Fibroblast of gingiva (primary cell): ENCODE measurements around the gene HINT2.
A peak's percentile ranks its signal among the peaks of the same experiment; 100 is the strongest.

Experiments used
- DNase-seq: peaks from one replicate; pipeline ENCODE4 v3.0.0-alpha.2; 2011; ENCODE audit warnings: low read depth

HINT2 gene

DNA sequence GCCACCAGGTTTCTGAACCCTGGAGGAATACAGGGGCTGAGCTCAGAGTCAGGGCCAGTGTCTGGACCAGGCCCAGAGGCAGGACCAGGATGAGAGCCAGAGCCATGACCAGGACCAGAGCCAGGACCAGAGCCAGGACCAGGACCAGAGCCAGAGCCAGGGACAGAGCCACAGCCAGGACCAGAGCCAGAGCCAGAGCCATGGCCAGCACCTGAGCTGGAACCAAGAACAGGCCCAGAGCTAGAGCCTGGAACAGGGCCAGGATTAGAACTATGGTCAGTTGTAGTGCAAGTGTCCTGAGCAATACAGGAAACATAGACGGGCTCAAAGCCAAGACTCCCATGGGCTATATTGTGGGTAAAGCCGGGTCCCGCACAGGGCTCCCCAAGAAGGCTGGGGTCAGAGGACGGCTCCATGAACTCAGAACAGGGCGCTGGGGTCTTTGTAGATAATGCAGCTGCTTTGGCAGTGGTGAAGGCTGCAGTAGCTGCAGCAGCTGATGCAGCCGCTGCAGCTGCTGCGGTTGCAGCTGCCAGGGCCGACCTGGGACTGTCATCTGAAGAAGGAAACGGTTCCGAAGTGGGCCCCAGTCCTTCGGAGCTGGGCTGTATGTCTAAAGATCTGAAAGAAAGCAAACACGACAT lies 3.3 kb downstream of the HINT2 start:
- no peak for DNase-seq

DNA sequence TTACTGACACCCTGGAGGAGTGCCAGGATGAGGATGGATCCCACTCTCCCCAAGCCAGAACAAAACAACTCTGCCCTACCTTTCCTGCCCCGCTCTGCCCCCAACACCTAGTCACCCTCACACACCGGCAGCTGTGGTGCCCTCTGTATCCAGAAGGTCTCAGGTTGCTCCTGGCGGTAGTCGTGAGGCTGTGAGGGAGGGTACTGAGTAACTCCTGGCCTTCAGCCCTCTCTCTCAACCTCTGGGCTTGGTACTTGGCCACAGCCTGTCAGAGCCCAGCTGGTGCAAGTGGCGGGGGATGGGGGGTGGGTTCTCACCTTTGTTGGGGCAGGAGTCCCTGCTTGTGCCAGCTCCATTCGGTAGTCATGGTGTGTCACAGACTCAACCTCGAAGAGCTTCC lies 4.7 kb downstream of the HINT2 start:
- no peak for DNase-seq

DNA sequence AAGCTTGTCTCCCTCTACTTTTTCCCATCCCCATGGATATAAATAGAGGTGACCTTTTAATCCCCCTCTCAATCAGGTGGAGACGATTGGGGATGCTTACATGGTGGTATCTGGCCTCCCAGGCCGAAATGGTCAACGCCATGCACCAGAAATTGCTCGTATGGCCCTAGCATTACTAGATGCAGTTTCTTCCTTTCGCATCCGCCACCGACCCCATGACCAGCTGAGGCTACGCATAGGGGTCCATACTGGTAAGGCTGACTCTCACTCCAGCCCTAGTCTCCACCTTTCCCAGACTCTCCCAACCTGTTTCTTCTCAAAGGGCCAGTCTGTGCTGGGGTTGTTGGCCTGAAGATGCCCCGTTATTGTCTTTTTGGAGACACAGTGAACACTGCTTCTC lies 6.4 kb downstream of the HINT2 start:
- DNase-seq = no peak

DNA sequence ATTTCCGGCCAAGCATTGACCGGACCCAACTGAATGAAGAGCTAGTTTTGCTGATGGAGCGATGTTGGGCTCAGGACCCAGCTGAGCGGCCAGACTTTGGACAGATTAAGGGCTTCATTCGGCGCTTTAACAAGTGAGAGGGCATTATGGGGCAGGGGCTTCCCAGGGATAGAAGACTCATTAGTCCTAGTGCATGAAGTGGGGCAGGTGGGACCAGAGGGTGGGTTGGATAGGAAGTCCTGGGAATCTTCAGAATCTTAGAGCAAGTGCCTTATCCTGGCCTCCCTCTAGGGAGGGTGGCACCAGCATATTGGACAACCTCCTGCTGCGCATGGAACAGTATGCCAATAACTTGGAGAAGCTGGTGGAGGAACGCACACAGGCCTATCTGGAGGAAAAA lies 8.7 kb downstream of the HINT2 start:
- no peak for DNase-seq

DNA sequence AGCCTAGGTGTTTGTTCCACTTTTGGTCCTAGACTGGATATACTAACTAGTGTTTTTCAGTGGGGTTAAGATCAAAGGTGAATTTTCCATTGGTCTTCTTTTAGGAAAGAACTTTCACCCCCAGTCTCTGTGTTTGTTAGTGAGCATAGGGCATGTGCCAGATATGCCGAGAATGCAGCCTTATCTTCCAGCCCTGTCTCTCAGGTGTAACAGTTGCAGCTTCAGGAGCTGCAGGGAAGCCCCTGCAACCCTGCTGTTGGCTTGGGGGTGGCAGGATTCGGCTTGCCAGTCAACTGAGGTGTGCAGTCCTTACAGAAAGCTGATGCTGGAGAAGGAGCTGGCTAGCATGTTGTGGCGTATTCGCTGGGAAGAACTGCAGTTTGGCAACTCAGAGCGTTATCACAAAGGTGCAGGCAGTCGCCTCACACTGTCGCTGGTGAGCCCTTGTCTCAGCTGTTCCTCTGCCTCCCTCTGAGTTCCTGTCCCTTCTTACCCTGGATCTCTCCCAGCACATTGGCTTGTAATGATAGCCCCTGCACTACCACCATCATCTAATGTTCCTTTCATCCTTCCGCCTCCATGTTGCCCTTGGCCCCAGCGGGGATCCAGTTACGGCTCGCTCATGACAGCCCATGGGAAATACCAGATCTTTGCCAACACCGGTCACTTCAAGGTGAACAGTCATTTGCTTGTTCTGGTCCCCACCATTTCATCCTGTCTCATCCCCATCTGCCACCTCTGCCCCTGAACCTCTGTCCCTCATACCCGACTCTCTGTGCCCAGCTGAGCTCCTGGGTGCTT lies 13.3 kb downstream of the HINT2 start:
- DNase-seq = no peak

DNA sequence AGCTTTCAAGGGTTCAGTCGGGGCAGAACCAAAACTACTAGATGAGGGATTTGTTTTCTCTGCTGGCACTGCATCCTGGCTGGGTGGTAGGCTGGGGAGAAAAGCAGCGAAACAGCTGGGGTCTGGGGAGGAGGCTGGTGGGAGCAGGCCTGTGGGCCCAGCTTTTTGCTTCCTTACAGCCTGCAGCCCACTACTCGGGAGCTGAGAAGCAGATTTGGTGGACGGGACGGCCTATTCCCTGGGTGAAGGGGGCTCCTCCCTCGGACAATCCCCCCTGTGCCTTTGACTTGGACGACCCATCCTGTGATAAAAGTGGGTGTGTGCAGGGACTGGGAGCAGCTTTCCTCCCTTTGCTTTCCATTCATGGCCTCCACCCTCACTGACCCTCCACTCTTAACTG lies 14.3 kb downstream of the HINT2 start:
- no peak for DNase-seq

DNA sequence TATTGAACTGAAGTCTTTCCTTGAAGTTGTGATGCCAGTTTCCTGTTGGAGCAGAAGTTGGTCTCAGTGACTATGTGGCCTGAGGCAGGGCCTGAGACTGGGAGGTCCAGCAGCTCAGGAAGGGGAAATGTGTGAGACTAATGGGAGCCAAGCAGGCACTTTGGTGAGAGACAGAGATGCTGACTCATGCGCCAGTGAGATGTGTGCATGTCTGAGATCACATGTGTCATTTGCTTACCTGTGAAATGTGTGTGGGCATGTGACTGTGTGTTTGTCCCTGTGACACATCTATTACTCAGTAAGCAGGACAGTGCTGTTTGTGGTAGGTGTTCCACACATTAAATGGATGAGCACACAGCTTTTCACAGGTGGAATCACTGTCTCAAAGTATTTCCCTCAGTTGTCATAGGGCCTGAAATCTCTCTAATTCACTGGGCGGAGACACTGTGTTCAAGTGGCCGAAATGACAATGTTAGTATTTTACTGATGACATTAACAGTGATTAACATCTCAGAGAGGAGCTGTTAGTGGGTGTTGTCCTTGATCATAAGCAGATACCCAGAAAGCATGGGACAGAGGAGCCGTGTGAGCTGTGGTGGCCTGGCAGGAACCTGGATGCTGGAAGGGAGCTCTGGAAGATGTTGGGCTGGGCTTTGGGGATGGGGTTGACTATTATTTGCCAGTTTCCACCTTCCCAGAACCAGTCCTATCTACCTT lies 16.0 kb downstream of the HINT2 start:
- DNase-seq = no peak

DNA sequence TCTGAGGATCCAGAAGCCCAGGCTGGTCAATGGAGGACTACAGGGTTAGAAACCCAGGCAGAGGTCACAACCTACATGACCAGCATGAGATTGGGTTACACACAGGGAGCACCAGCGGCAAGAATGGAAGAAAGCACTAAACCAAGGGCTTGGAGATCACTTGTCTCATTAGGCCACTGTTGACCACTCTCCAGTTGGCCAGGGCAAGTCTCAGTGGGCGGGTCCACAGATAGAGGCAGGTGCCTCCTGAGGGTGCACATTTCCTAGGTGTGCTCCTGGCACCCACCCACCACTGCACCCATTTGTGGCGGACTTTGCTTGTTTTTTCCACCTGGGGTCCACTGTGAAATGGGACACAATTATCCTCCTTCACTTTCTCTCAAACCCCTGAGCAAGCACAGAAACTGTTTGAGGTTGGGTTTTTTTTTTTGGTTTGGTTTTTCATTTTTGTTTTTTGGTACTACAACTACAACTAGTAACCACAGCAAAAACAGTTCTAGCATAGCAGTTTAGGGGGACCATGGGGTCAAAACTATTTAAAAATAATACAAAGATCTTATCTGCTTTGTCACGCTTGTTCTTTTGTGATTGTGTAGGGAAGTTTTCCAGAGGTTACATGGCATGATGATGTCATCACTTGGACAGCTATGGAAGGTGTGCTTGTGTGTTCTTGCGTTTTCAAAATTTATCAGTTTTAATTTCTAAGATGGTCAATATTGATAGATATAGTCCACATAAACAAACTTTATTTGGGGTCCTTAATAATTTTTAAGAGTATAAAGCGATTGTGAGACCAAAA lies 17.3 kb downstream of the HINT2 start:
- no peak for DNase-seq

DNA sequence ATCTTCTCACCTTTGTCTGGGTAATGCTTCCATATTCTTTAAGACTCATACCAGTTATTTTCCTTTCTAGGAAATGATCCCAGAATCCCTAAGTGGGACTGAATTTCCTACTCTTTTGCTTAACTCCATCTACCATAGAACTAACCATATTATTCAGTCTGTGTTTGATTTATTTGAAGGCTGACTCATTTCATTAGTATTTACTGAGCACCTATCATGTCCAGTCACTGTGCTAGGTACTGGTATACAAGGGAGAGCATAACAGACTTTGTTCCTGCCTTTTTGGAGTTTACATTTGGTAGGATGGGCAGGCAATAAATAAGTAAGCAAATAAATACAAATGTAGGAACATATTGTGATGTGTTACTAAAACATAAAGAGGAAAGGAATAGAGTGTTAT lies 19.1 kb downstream of the HINT2 start:
- DNase-seq = no peak

DNA sequence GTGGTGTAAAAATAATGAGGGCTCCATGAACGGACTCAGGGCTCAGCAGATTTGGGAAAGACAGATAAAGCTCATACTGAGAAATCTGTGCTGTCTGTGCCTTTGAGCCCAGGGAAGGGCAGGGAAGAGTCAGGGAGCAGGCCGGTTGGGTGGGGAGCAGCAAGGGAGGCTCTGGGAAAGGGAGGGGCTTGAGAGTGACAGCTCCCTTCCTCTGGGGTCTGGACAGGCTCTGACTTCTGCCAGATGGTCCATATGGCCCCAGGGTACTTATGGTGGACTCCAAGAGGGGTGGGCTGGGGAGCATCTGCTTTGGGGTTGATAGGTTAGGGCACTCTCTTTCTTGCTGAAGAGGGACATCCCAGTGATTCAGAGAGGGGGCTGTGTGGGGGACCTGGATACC lies 21.4 kb downstream of the HINT2 start:
- DNase-seq = no peak

DNA sequence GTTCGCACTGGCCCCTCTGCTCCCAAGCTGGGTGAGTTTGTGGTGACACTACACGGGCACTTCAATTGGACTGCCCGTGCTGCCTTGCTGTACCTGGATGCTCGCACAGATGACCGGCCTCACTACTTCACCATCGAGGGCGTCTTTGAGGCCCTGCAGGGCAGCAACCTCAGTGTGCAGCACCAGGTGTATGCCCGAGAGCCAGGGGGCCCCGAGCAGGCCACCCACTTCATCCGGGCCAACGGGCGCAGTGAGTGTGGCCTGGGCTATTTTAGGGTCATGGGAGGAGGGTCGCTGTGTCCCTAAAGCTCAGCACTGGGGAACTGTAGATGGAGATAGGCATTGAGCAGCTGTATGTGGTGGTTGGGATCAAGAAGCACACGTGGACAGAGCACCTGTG lies 22.0 kb downstream of the HINT2 start:
- DNase-seq = no peak

DNA sequence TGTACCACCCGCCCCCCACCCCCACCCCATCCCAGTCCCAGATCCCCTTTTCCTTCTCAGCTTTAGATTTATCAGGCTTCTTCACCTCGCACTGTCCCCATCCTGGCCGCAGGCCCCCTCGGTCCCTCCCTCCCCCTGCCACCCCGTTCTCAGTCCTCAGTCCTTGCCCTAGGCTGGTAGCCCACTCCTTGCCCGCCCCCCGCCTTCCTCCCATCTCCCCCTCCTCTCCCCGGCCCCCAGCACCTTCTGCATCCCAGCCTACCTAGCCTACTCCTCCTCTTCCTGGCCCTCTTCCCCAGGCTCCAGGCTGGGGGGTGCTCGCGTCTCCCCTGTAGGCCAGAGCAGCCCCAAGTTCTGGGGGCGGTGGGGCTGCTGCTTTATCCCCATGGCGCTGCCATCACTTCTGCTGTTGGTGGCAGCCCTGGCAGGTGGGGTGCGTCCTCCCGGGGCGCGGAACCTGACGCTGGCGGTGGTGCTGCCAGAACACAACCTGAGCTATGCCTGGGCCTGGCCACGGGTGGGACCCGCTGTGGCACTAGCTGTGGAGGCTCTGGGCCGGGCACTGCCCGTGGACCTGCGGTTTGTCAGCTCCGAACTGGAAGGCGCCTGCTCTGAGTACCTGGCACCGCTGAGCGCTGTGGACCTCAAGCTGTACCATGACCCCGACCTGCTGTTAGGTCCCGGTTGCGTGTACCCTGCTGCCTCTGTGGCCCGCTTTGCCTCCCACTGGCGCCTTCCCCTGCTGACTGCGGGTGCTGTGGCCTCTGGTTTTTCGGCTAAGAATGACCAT lies 22.6 kb downstream of the HINT2 start:
- DNase-seq = no peak

DNA sequence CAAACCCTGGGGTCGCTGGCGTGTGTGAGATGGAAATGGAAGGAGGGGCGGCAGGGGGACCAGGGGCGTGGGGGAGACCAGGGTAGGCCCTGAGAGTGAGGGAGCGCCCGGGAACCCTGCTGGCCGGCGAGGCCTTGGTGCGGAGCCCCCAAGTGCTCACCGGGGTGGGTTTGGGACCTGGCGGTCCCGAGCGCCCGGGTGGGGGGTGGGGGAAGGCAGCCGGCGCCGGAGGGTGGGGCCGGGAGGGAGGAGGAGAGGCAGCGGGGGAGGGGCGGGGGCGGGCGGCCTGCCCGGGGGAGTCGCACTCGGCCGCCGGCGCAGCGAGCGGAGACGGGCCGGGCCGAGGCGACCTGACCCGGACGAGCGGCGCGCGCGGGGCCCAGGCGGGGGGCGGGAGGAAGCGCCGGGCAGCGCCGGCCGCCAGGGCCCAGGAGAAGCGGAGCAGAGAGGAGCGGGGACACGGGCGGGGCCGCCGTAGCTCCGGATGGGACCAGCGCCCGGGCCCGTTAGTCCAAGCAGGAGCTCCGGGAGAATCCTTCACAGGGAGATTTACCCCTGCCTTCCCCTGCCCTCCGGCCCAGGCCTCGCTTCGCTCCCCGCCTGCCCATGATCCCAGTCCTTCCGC lies 23.4 kb downstream of the HINT2 start, which contains the start of gene NPR2:
Gene NPR2, plus strand, starts transcription at position 295 of the 625 bp plus-strand sequence. CDS start 818 bp downstream, outside the sequence.
- peak; percentile 46 for DNase-seq

DNA sequence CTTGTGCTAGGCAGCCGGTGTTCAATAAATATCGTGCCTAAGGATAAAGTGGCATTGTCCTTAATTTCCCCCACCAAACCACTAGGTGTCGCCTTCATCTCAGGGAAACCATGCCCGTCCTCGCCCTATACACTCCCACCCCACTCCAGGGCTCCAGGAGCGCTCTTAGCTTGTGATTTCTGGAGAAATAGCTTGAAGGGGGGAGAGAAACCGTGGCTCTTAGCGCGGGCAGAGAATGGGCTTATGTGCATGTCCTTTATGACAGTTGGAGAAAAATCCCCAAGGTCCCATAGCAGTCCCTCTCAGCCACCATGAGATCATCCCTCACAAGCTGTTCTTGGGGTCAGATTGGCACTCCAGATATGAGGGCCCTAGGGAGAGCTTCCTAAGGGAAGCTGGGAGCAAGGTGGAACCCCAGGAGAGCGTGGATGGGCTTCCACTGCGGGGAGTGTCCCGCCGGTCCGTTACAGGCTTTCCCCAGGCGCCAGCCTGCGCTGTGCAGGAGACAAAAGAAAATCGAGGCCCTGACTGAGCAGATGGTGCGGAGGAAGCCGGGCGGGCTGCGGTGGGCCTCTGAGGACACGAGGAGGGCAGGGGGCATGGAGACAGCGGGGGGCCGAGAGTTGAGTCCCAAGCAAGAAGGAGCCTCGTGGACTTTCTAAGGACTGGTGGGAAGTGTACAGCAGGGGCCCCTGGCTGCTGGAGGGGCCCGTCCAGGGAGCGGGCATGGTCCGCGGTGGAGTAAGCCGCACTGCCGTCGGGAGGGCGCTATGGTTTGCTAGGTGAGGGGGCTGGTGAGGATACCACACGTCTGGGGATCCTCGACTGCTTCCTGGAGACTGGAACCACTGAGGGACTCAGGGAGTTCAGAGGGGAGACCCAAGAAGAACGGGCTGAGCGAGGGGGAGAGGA lies 24.2 kb downstream of the HINT2 start:
- DNase-seq = peak; percentile 79

DNA sequence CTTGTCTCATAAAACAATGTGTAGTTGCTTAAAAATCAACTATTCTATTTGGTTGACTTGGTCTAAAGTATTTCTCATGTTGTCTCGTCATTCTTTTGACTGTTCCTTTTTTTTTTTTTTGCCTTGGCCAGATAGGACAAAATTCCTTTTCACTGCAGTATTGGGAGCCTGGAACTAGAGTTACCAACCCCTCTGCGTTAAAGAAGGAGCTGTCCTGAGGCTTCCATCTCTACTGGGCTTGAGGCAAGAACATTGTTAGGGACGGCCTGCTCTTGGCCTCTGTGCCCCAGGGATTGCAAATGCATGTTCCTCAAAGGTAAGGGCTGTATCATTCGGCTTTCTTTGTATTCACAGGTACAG lies 24.8 kb downstream of the HINT2 start:
- no peak for DNase-seq

DNA sequence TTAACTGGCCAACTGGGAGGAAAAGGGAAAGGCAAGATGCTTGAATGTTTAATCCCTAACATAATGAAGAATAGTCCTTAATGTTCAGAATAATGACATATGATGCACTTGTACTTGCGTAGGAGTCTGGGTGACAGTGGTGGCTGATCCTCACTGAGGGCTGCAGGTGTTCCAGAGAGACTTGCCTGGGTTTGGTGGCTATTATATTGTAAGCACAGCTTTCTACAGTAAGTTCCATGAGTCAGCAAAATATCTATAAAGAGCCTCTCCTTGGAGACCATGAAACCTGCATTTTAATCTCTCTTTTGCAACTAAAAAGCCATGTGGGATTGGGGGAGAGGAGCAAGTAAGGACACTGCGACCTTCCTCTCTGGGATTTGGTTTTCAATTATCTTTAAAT lies 25.3 kb downstream of the HINT2 start:
- no peak for DNase-seq

DNA sequence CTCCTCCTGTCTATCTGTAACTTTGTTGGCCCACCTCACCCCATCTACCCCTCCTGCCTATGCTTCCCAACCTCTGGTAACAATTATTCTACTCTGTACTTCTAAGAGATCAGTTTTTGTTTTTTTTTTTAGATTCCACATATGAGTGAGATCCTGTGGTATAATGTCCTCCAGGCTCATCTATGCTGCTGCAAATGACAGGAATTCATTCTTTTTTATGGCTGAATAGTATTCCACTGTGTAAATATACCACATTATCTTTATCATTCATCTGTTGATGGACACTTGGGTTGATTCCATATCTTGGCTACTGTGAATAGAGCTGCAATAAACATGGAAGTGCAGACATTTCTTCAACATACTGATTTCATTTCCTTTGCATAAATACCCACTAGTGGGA lies 31.4 kb downstream of the HINT2 start:
- DNase-seq = no peak

DNA sequence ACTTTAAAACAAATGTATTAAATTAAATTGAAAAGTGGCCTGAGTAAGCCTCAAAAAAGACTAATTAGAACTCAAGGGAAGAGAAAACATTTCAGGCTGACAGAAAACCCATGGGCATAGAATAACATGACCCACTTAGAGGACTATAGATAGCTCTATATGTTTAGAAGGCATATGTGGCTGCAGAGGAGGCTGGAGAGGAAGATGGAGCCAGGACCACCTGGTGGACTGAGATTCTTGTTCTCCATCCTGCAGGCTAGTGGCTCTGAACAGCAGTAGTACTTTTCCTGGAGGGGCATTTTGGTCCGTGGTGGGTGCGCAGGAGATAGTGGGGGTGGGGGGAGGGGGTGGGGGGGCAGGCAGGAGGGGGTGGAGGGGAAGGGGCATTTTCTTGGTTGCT lies 33.8 kb downstream of the HINT2 start:
- DNase-seq = no peak

DNA sequence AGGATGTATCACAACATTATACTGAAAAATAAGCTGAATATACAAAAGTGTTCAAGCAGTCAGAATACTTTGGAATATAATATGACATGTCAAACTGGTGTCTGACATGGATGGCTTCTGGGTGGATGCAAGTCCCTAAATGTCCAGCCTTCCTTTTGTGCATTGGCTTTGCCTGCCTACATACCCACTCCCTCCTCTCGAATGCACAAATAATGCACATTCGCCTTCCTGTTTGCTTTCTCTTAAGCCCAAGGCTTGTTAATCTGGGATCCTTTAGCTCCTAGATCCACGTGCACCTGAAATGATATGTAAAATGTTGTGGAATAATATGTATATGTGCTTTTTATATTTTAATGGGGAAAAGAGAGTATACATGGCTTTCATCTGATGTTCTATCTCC lies 36.3 kb downstream of the HINT2 start:
- DNase-seq = no peak

DNA sequence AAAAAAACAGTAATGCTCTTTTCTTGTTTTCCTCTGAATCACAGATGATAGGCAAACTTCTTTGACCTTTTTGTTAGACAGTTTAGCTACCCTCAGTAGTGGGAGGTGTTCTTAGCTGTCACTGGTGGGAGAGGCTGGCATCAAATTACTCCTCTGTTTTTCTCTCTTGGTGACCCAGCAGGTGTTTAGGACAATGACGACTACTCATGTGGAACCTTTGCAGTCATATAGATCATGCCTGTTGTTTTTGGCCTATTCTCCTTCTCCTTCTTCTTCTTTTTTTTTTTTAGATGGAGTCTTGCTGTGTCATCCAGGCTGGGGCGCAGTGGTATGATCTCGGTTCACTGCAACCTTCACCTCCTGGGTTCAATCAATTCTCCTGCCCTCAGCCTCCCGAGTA lies 38.8 kb downstream of the HINT2 start:
- no peak for DNase-seq
